SK-N-SH (cell line): ENCODE data around the gene CCNO. TPM values are rescaled to one million over a fixed set of nuclear protein-coding genes. Genes with fewer than 3 reads are reported as not detected.

Source experiments
- CTCF ChIA-PET: fragments of 300-600, 350-600 bp; formaldehyde crosslinking; extraction: SDS; loops from one replicate; lab custom pipeline; 2021; lab: Yijun Ruan, JAX
- POLR2A ChIA-PET: fragments of 350-600 bp; sonication (Branson Sonifier 250); formaldehyde crosslinking; extraction: SDS; loops from one replicate; lab custom pipeline; 2020; ENCODE audit warnings: antibody characterized with exemption, inconsistent platforms; lab: Yijun Ruan, JAX
- DNase-seq: peaks from one replicate; pipeline ENCODE4 v3.0.0; 2012
- H2AFZ ChIP-seq: fragments of 200-600 bp; sonication (generic); 2 replicates; pipeline ENCODE4 v1.8.1; 2016; ENCODE audit warnings: antibody characterized with exemption, mild to moderate bottlenecking, low read depth
- H3F3A ChIP-seq: fragments of 200-600 bp; sonication (generic); replicated peaks from 2 replicates; pipeline ENCODE3; 2016; ENCODE audit warnings: antibody characterized with exemption, mild to moderate bottlenecking; ENCODE audit not compliant: insufficient read depth
- H3K27ac ChIP-seq, 2 experiments: fragments of 200-500 bp in 1 of 2; fragments of 200-600 bp in 1 of 2; sonication (Bioruptor generic) in 1 of 2; sonication (generic), shearing (Covaris generic) in 1 of 2; 2 replicates each; pipeline versions ENCODE4 v1.5.1 to v1.6.1; 2014 to 2016; ENCODE audit warnings: low read depth in 2 of 2, inconsistent platforms in 1 of 2, low read length in 1 of 2, mild to moderate bottlenecking in 1 of 2, mixed read lengths in 1 of 2
- H3K27me3 ChIP-seq: fragments of 200-600 bp; sonication (generic), shearing (Covaris generic); 2 replicates; pipeline ENCODE4 v1.6.1; 2016; ENCODE audit warnings: mixed run types; ENCODE audit not compliant: insufficient read depth
- H3K36me3 ChIP-seq, 2 experiments: fragments of 200-500 bp in 1 of 2; fragments of 200-600 bp in 1 of 2; sonication (Bioruptor generic) in 1 of 2; sonication (generic) in 1 of 2; replicated peaks in 1 of 2; 2 replicates each; pipeline versions ENCODE3 to v1.5.1; 2014 to 2016; ENCODE audit warnings: low read length in 1 of 2, mild to moderate bottlenecking in 1 of 2; ENCODE audit not compliant: insufficient read depth in 2 of 2, control insufficient read depth in 1 of 2
- H3K4me1 ChIP-seq, 2 experiments: fragments of 200-500 bp in 1 of 2; fragments of 200-600 bp in 1 of 2; sonication (Bioruptor generic) in 1 of 2; sonication (generic), shearing (Covaris generic) in 1 of 2; 2 replicates each; pipeline versions ENCODE4 v1.5.1 to v1.6.1; 2014 to 2016; ENCODE audit warnings: low read depth in 1 of 2, low read length in 1 of 2, mixed run types in 1 of 2; ENCODE audit not compliant: insufficient read depth in 2 of 2, control insufficient read depth in 1 of 2
- H3K4me2 ChIP-seq: fragments of 200-600 bp; sonication (generic), shearing (Covaris generic); 2 replicates; pipeline ENCODE4 v1.6.1; 2017; ENCODE audit warnings: mixed run types
- H3K4me3 ChIP-seq, 2 experiments: fragments of 200-500 bp in 1 of 2; fragments of 200-600 bp in 1 of 2; sonication (Bioruptor generic) in 1 of 2; sonication (generic), shearing (Covaris generic) in 1 of 2; 2 replicates each; pipeline versions ENCODE4 v1.5.1 to v1.8.1; 2014 to 2016; ENCODE audit warnings: low read depth in 2 of 2, inconsistent platforms in 1 of 2, low read length in 1 of 2, mild to moderate bottlenecking in 1 of 2, mixed read lengths in 1 of 2, moderate library complexity in 1 of 2
- H3K79me2 ChIP-seq: fragments of 200-600 bp; sonication (generic); 2 replicates; pipeline ENCODE4 v1.8.1; 2017; ENCODE audit warnings: mild to moderate bottlenecking; ENCODE audit not compliant: insufficient read depth
- H3K9ac ChIP-seq: fragments of 200-600 bp; sonication (generic); 2 replicates; pipeline ENCODE4 v1.6.1; 2017; ENCODE audit warnings: mixed run types
- H3K9me2 ChIP-seq: fragments of 200-600 bp; sonication (generic); 2 replicates; pipeline ENCODE4 v1.6.1; 2017; ENCODE audit warnings: mixed run types
- H3K9me3 ChIP-seq: fragments of 200-600 bp; sonication (generic); 2 replicates; pipeline ENCODE4 v1.6.1; 2017; ENCODE audit warnings: mixed run types, mild to moderate bottlenecking, moderate library complexity
- H4K20me1 ChIP-seq: fragments of 200-600 bp; sonication (generic); 2 replicates; pipeline ENCODE4 v1.6.1; 2017; ENCODE audit warnings: mild to moderate bottlenecking, mixed run types; ENCODE audit not compliant: insufficient read depth
- CHD2 ChIP-seq: fragments of 150-350 bp; IDR thresholded peaks from 2 replicates; pipeline ENCODE4 v1.6.1; 2018; ENCODE audit warnings: low read length; ENCODE audit not compliant: partially characterized antibody
- EP300 ChIP-seq, 2 experiments: IDR thresholded peaks; 2 replicates each; pipeline versions ENCODE4 v1.4.0 to v1.6.1; 2012; ENCODE audit warnings: borderline replicate concordance in 1 of 2, low read depth in 1 of 2, low read length in 1 of 2
- FOXJ3 ChIP-seq: sonication (generic); formaldehyde crosslinking; IDR thresholded peaks from 2 replicates; pipeline ENCODE4 v1.5.1; 2020; ENCODE audit warnings: mild to moderate bottlenecking, missing genetic modification reagents
- JUND ChIP-seq: IDR thresholded peaks from 2 replicates; pipeline ENCODE4 v1.4.0; 2012
- MEF2A ChIP-seq: IDR thresholded peaks from 2 replicates; pipeline ENCODE4 v1.4.0; 2012; ENCODE audit warnings: low read depth, borderline replicate concordance
- MXI1 ChIP-seq: IDR thresholded peaks from 2 replicates; pipeline ENCODE4 v1.6.1; 2012; ENCODE audit warnings: mild to moderate bottlenecking, low read depth, low read length, improper control_type of control experiment
- NFIC ChIP-seq: IDR thresholded peaks from 2 replicates; pipeline ENCODE4 v1.4.0; 2012; ENCODE audit warnings: borderline replicate concordance
- RAD21 ChIP-seq: IDR thresholded peaks from 2 replicates; pipeline ENCODE4 v1.6.1; 2012; ENCODE audit warnings: mild to moderate bottlenecking, low read length
- RCOR1 ChIP-seq: fragments of 150-350 bp; IDR thresholded peaks from 2 replicates; pipeline ENCODE4 v1.6.1; 2017; ENCODE audit warnings: antibody characterized with exemption, low read length
- RFX5 ChIP-seq: IDR thresholded peaks from 2 replicates; pipeline ENCODE4 v1.6.1; 2012; ENCODE audit warnings: mild to moderate bottlenecking, improper control_type of control experiment, low read length
- RXRA ChIP-seq: IDR thresholded peaks from 2 replicates; pipeline ENCODE4 v1.4.0; 2012; ENCODE audit warnings: low read depth, mild to moderate bottlenecking, borderline replicate concordance
- SIN3A ChIP-seq: IDR thresholded peaks from 2 replicates; pipeline ENCODE4 v1.6.1; 2012; ENCODE audit warnings: low read depth, mild to moderate bottlenecking, low read length, moderate library complexity, borderline replicate concordance
- SMC3 ChIP-seq: IDR thresholded peaks from 2 replicates; pipeline ENCODE4 v1.6.1; 2012; ENCODE audit warnings: low read depth, low read length, improper control_type of control experiment
- TAF1 ChIP-seq: IDR thresholded peaks from 2 replicates; pipeline ENCODE4 v1.6.1; 2012; ENCODE audit warnings: low read depth, mild to moderate bottlenecking, low read length, moderate library complexity, borderline replicate concordance
- YY1 ChIP-seq: IDR thresholded peaks from 2 replicates; pipeline ENCODE4 v1.4.0; 2012; ENCODE audit warnings: low read depth, mild to moderate bottlenecking
- WGBS: methylation state at CpG from one replicate; pipeline ENCODE4 v1.1.6; 2017; ENCODE audit warnings: low lambda C conversion rate; 5-methylcytosine and 5-hydroxymethylcytosine counted together
- polyA plus RNA-seq, 3 experiments: library from polyadenylated mRNA; depleted of rRNA; stranded (reverse); fragments of >200 nt; gene quantifications; 2 replicates each; pipeline ENCODE4 v1.2.3, GENCODE V29; 2012
- TF ChIP-seq, protein P1 (sequence below): IDR thresholded peaks from 2 replicates; pipeline ENCODE4 v1.4.0; 2012; ENCODE audit warnings: low read depth
- TF ChIP-seq, protein P2 (sequence below): IDR thresholded peaks from 2 replicates; pipeline ENCODE4 v1.4.0; 2012; ENCODE audit warnings: low read depth, borderline replicate concordance
- TF ChIP-seq, protein P3 (sequence below): fragments of 150-350 bp; IDR thresholded peaks from 2 replicates; pipeline ENCODE4 v1.6.1; 2016; ENCODE audit warnings: mild to moderate bottlenecking, low read depth, low read length
- TF ChIP-seq, protein P4 (sequence below): IDR thresholded peaks from 2 replicates; pipeline ENCODE4 v1.6.1; 2012; ENCODE audit warnings: mild to moderate bottlenecking, low read depth, low read length, moderate library complexity

CCNO gene
- polyA plus RNA-seq, 1 of the 3 experiments (the other 2 are of a cell fraction) = not detected

DNA sequence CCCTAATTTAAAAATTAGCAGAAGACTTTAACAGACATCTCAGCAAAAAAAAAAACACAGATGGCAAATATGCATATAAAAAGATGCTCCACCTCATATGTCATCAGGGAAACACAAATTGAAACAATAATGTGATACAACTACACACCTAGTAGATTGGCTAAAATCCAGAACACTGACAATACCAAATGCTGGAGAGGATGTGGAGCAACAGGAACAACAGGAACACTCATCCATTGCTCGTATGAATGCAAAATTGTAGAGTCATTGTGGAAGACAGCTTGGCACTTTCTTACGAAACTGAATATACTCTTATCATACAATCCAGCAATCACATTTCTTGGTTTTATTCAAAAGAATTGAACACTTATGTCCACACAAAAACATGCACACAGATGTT lies 28.4 kb downstream of the CCNO start:
- H3K27me3 ChIP-seq = peaks cover 42% of the 10 kb centered on the region
- no peaks in the 10 kb centered on the region for H3K79me2 ChIP-seq
- H4K20me1 ChIP-seq = no peaks in the 10 kb centered on the region
- no peak overlapping the region for H3K9ac ChIP-seq
- no peaks in the 10 kb centered on the region for H3K9me3 ChIP-seq
- no peak overlapping the region for H3K27ac ChIP-seq
- H3K4me1 ChIP-seq = no peaks in the 10 kb centered on the region
- H3F3A ChIP-seq = no peaks in the 10 kb centered on the region
- no peak for DNase-seq
- no peaks in the 10 kb centered on the region for H3K9me2 ChIP-seq
- no peak overlapping the region for H3K4me2 ChIP-seq
- ChIA-PET CTCF (no interaction called here), POLR2A (no interaction called here)
- H3K36me3 ChIP-seq = no peaks in the 10 kb centered on the region
- no peak overlapping the region for H2AFZ ChIP-seq
- H3K4me3 ChIP-seq = no peak overlapping the region
- TF ChIP-seq RXRA (no peak), FOXJ3 (CRISPR knock-in tag) (no peak), EP300 (IDR thresholded peaks at IDR 0.05; ENCODE audit: borderline replicate concordance in 1 of 2, low read depth in 1 of 2, low read length in 1 of 2) (no peak), SMC3 (no peak), YY1 (no peak), TAF1 (no peak), MXI1 (no peak), JUND (no peak), MEF2A (no peak), RCOR1 (no peak), SIN3A (no peak), RAD21 (no peak), CHD2 (no peak), RFX5 (no peak), NFIC (no peak)
- TF ChIP-seq, protein P1, sequence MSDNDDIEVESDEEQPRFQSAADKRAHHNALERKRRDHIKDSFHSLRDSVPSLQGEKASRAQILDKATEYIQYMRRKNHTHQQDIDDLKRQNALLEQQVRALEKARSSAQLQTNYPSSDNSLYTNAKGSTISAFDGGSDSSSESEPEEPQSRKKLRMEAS = no peak
- TF ChIP-seq, protein P2, sequence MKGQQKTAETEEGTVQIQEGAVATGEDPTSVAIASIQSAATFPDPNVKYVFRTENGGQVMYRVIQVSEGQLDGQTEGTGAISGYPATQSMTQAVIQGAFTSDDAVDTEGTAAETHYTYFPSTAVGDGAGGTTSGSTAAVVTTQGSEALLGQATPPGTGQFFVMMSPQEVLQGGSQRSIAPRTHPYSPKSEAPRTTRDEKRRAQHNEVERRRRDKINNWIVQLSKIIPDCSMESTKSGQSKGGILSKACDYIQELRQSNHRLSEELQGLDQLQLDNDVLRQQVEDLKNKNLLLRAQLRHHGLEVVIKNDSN = no peak
- TF ChIP-seq, protein P3, sequence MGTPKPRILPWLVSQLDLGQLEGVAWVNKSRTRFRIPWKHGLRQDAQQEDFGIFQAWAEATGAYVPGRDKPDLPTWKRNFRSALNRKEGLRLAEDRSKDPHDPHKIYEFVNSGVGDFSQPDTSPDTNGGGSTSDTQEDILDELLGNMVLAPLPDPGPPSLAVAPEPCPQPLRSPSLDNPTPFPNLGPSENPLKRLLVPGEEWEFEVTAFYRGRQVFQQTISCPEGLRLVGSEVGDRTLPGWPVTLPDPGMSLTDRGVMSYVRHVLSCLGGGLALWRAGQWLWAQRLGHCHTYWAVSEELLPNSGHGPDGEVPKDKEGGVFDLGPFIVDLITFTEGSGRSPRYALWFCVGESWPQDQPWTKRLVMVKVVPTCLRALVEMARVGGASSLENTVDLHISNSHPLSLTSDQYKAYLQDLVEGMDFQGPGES = no peak
- TF ChIP-seq, protein P4, sequence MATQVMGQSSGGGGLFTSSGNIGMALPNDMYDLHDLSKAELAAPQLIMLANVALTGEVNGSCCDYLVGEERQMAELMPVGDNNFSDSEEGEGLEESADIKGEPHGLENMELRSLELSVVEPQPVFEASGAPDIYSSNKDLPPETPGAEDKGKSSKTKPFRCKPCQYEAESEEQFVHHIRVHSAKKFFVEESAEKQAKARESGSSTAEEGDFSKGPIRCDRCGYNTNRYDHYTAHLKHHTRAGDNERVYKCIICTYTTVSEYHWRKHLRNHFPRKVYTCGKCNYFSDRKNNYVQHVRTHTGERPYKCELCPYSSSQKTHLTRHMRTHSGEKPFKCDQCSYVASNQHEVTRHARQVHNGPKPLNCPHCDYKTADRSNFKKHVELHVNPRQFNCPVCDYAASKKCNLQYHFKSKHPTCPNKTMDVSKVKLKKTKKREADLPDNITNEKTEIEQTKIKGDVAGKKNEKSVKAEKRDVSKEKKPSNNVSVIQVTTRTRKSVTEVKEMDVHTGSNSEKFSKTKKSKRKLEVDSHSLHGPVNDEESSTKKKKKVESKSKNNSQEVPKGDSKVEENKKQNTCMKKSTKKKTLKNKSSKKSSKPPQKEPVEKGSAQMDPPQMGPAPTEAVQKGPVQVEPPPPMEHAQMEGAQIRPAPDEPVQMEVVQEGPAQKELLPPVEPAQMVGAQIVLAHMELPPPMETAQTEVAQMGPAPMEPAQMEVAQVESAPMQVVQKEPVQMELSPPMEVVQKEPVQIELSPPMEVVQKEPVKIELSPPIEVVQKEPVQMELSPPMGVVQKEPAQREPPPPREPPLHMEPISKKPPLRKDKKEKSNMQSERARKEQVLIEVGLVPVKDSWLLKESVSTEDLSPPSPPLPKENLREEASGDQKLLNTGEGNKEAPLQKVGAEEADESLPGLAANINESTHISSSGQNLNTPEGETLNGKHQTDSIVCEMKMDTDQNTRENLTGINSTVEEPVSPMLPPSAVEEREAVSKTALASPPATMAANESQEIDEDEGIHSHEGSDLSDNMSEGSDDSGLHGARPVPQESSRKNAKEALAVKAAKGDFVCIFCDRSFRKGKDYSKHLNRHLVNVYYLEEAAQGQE = no peak
- WGBS = 4% methylated on average over 2 of the region's 2 CpGs
